Measurements from ENCODE around the gene CD247. TPM values are rescaled to one million over a fixed set of nuclear protein-coding genes. Genes with fewer than 3 reads are reported as not detected.

CD247 gene
- total RNA-seq, 4 donors from 2014 or later = 1.5 to 6.4 (median 3.4) TPM; not detected in 1

- intact Hi-C loops (cut with DNase I; ENCODE audit: low total_unique reads) = no loop called here
Measured at GRCh38 chr1:167502719-167503462, 15.4 kb downstream of the CD247 start.

DNA sequence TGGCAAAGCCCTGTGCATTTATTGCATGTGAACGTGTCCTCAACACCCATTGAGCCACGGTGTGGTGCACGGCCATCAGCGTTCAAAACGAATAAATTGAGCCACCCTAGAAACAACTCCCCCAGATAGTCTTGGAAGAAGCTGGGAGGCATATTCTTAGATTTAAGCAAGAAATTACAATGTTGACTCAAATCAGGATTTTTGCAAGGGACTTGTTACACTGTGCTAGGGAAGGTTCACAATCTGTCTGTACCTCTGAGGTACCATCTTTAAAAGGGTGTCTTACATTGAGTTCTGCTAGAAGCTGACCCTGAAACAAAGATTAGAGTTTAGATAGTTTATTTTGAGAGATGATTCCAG lies 16.2 kb downstream of the CD247 start:
- H3K27ac ChIP-seq = no peak overlapping the region
- no peaks in the 10 kb centered on the region for H3K36me3 ChIP-seq
- no peaks in the 10 kb centered on the region for H3K4me1 ChIP-seq
- H3K9me3 ChIP-seq = no peaks in the 10 kb centered on the region
- H3K4me3 ChIP-seq = no peak overlapping the region
- H3K27me3 ChIP-seq = no peaks in the 10 kb centered on the region
- no peak for TF ChIP-seq POLR2A (IDR thresholded peaks at IDR 0.05)
- TF ChIP-seq EP300 (IDR thresholded peaks at IDR 0.05; ENCODE audit: low read depth) = no peak
- TF ChIP-seq CTCF (IDR thresholded peaks at IDR 0.05) = no peak
- no peak for TF ChIP-seq POLR2AphosphoS5 (IDR thresholded peaks at IDR 0.05)
- 81 to 100% methylated on average over 2 to 5 of the region's 5 CpGs for WGBS, 2 donors (ENCODE audit: low coverage in 1 of 2)
- intact Hi-C loops (cut with DNase I; ENCODE audit: low total_unique reads) = no loop called here
- DNase-seq = no peak
- in situ Hi-C loops (cut with MboI; ENCODE audit: low pct_ligation_motif_present in 1 of 4, low pct_unique_long_range_greater_than_20kb in 1 of 4, low sequenced_read_pairs in 3 of 4) = no loop called here

More at GRCh38 chr1:167502719-167503462, 15.4 kb downstream of the CD247 start:
- Histone ChIP-seq H3K27ac (no peak overlapping the region), H3K4me3 (no peak overlapping the region), H3K9me3 (no peaks in the 10 kb centered on the region), H3K4me1 (no peaks in the 10 kb centered on the region), H3K36me3 (no peaks in the 10 kb centered on the region), H3K27me3 (no peaks in the 10 kb centered on the region)
- TF ChIP-seq POLR2A (IDR thresholded peaks at IDR 0.05) = no peak
- in situ Hi-C loops (cut with MboI; ENCODE audit: low pct_ligation_motif_present in 1 of 4, low pct_unique_long_range_greater_than_20kb in 1 of 4, low sequenced_read_pairs in 3 of 4) = no loop called here
- 52 to 56% methylated on average over 3 to 4 of the region's 4 CpGs for WGBS, 2 donors (ENCODE audit: low coverage in 1 of 2)
- no peak for DNase-seq

GRCh38 chr1:167501515-167502191 lies 16.7 kb downstream of the CD247 start:
- Histone ChIP-seq H3K27me3 (no peaks in the 10 kb centered on the region), H3K4me3 (no peak overlapping the region), H3K27ac (no peak overlapping the region), H3K4me1 (no peaks in the 10 kb centered on the region), H3K36me3 (no peaks in the 10 kb centered on the region), H3K9me3 (no peaks in the 10 kb centered on the region)
- in situ Hi-C loops (cut with MboI; ENCODE audit: low pct_ligation_motif_present in 1 of 4, low pct_unique_long_range_greater_than_20kb in 1 of 4, low sequenced_read_pairs in 3 of 4) (no loop called here), intact Hi-C loops (cut with DNase I; ENCODE audit: low total_unique reads) (no loop called here)
- no peak for TF ChIP-seq EP300 (IDR thresholded peaks at IDR 0.05; ENCODE audit: low read depth)
- TF ChIP-seq POLR2AphosphoS5 (IDR thresholded peaks at IDR 0.05) = no peak
- no peak for TF ChIP-seq CTCF (IDR thresholded peaks at IDR 0.05)
- no peak for TF ChIP-seq POLR2A (IDR thresholded peaks at IDR 0.05)
- WGBS, 2 donors (ENCODE audit: low coverage in 1 of 2) = 68% methylated on average over 10 of the region's 10 CpGs; no CpG with 5 or more reads in 1 of the 2 donors
- DNase-seq = no peak

- intact Hi-C loops (cut with DNase I; ENCODE audit: low total_unique reads) (no loop called here), in situ Hi-C loops (cut with MboI; ENCODE audit: low pct_ligation_motif_present in 1 of 4, low pct_unique_long_range_greater_than_20kb in 1 of 4, low sequenced_read_pairs in 3 of 4) (no loop called here)
- WGBS, 2 donors (ENCODE audit: low coverage in 1 of 2) = 75 to 87% methylated on average over 4 of the region's 4 CpGs
- Histone ChIP-seq H3K36me3 (no peaks in the 10 kb centered on the region), H3K4me1 (no peaks in the 10 kb centered on the region), H3K9me3 (no peaks in the 10 kb centered on the region), H3K27ac (no peak overlapping the region), H3K4me3 (no peak overlapping the region), H3K27me3 (no peaks in the 10 kb centered on the region)
- TF ChIP-seq POLR2AphosphoS5 (IDR thresholded peaks at IDR 0.05) (no peak), EP300 (IDR thresholded peaks at IDR 0.05; ENCODE audit: low read depth) (no peak), POLR2A (IDR thresholded peaks at IDR 0.05) (no peak), CTCF (IDR thresholded peaks at IDR 0.05) (no peak)
- DNase-seq = no peak
Measured at GRCh38 chr1:167500283-167500860, 18.0 kb downstream of the CD247 start.

Measured in transverse colon (tissue), 4 donors.